Measurements from ENCODE around the gene CHKB.

The CHKB gene

DNA sequence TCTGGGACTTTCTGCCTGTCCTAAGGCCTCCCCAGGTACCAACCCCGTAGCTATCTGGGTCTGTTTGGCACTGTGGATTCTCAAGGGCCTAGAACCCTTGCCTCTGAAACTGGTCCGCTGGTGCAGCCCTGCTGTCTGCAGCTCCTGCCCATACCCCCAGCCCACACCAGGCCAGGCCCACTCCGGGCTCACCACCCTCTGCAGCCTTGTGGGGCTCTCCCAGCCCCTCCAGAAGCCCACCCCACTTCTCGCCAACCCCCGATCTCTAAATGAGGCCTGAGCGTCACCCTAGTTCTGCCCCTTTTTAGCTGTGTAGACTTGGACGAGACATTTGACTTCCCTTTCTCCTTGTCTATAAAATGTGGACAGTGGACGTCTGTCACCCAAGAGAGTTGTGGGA, 32.3 kb downstream of the CHKB start:
- no peaks in the 10 kb centered on the region for H3K4me1 ChIP-seq (ENCODE audit: insufficient read depth, insufficient read length)
- no peaks in the 10 kb centered on the region for H3K27me3 ChIP-seq (ENCODE audit: insufficient read depth, insufficient read length)
- no peak for DNase-seq (ENCODE audit: low read depth, low spot score)
- H3K4me3 ChIP-seq (ENCODE audit: insufficient read length, low read depth): no peak overlapping the region
- no peak overlapping the region for H3K9ac ChIP-seq (ENCODE audit: insufficient read length, low read depth)
- no peaks in the 10 kb centered on the region for H3K9me3 ChIP-seq (ENCODE audit: insufficient read depth, low read length)
- no peaks in the 10 kb centered on the region for H3K36me3 ChIP-seq (ENCODE audit: insufficient read depth, insufficient read length, low read length)
- TF ChIP-seq SUZ12 (IDR thresholded peaks at IDR 0.05; ENCODE audit: extremely low read depth, insufficient read depth, insufficient read length): no peak
- TF ChIP-seq ZNF274 (IDR thresholded peaks at IDR 0.05; ENCODE audit: low read depth, low read length): no peak
- no peak for TF ChIP-seq YY1 (IDR thresholded peaks at IDR 0.05; ENCODE audit: insufficient read depth, insufficient read length)

DNA sequence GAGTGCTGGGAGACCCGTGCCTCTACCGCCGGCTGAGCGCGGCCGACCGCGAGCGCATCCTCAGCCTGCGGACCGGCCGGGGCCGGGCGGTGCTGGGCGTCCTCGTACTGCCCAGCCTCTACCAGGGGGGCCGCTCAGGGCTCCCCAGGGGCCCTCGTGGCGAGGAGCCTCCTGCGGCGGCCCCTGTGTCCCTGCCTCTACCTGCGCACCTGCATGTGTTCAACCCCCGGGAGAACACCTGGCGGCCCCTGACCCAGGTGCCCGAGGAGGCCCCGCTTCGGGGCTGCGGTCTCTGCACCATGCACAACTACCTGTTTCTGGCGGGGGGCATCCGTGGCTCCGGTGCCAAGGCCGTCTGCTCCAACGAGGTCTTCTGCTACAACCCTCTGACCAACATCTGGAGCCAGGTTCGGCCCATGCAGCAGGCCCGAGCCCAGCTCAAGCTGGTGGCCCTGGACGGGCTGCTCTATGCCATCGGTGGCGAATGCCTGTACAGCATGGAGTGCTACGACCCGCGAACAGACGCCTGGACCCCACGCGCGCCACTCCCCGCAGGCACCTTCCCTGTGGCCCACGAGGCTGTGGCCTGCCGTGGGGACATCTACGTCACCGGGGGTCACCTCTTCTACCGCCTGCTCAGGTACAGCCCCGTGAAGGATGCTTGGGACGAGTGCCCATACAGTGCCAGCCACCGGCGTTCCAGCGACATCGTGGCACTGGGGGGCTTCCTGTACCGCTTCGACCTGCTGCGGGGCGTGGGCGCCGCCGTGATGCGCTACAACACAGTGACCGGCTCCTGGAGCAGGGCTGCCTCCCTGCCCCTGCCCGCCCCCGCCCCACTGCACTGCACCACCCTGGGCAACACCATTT, 33.5 kb downstream of the CHKB start:
- Histone ChIP-seq H3K9ac (ENCODE audit: insufficient read length, low read depth) (no peak overlapping the region), H3K27me3 (ENCODE audit: insufficient read depth, insufficient read length) (peaks cover 11% of the 10 kb centered on the region), H3K4me3 (ENCODE audit: insufficient read length, low read depth) (no peak overlapping the region), H3K36me3 (ENCODE audit: insufficient read depth, insufficient read length, low read length) (no peaks in the 10 kb centered on the region), H3K9me3 (ENCODE audit: insufficient read depth, low read length) (no peaks in the 10 kb centered on the region), H3K4me1 (ENCODE audit: insufficient read depth, insufficient read length) (no peaks in the 10 kb centered on the region)
- TF ChIP-seq YY1 (IDR thresholded peaks at IDR 0.05; ENCODE audit: insufficient read depth, insufficient read length) (no peak), ZNF274 (IDR thresholded peaks at IDR 0.05; ENCODE audit: low read depth, low read length) (no peak), SUZ12 (IDR thresholded peaks at IDR 0.05; ENCODE audit: extremely low read depth, insufficient read depth, insufficient read length) (no peak)
- no peak for DNase-seq (ENCODE audit: low read depth, low spot score)

GRCh38 chr22:50548040-50548920, 34.4 kb downstream of the CHKB start:
- Histone ChIP-seq H3K4me3 (ENCODE audit: insufficient read length, low read depth) (no peak overlapping the region), H3K4me1 (ENCODE audit: insufficient read depth, insufficient read length) (no peaks in the 10 kb centered on the region), H3K9ac (ENCODE audit: insufficient read length, low read depth) (no peak overlapping the region), H3K9me3 (ENCODE audit: insufficient read depth, low read length) (no peaks in the 10 kb centered on the region), H3K27me3 (ENCODE audit: insufficient read depth, insufficient read length) (peaks cover 11% of the 10 kb centered on the region), H3K36me3 (ENCODE audit: insufficient read depth, insufficient read length, low read length) (no peaks in the 10 kb centered on the region)
- DNase-seq (ENCODE audit: low read depth, low spot score): no peak
- TF ChIP-seq SUZ12 (IDR thresholded peaks at IDR 0.05; ENCODE audit: extremely low read depth, insufficient read depth, insufficient read length) (no peak), ZNF274 (IDR thresholded peaks at IDR 0.05; ENCODE audit: low read depth, low read length) (no peak)

DNA sequence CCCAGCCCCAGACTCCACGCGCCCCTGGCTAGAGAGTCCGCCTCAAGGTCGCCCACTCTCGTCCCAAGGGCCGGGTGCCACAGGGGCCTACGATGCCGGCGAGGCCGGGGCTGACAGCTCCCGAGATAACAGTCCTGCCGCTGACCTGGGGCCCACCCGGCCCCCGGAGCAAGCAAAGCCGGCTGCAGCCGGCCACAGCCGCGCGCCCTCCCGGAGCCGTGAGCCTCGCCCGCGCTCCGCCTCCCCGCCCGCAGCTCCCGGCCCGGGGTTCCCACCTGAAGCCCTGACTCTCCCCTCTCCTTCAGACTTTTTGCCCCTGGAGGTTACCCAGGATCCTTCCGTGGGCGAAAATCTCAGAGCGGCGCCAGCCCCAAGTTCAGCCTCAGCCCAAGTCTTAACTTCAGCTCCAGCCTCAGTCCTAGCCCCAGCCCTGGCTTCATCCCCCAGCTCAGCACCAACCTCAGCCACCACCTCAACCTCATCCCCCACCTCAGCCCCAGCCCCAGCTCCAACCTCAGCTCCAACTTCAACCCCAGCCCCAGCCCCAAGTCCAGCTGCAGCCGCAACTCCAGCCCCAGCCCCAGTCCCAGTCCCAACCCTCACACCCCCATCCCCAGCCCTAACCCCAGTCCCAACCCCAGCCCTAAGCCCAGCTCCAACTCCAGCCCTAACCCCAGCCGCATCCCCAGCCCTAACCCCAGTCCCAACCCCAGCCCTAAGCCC, 35.2 kb downstream of the CHKB start:
- no peak for DNase-seq (ENCODE audit: low read depth, low spot score)
- no peak overlapping the region for H3K4me3 ChIP-seq (ENCODE audit: insufficient read length, low read depth)
- H3K9ac ChIP-seq (ENCODE audit: insufficient read length, low read depth): no peak overlapping the region
- no peaks in the 10 kb centered on the region for H3K4me1 ChIP-seq (ENCODE audit: insufficient read depth, insufficient read length)
- TF ChIP-seq SUZ12 (IDR thresholded peaks at IDR 0.05; ENCODE audit: extremely low read depth, insufficient read depth, insufficient read length): no peak
- no peak for TF ChIP-seq YY1 (IDR thresholded peaks at IDR 0.05; ENCODE audit: insufficient read depth, insufficient read length)
- H3K9me3 ChIP-seq (ENCODE audit: insufficient read depth, low read length): no peaks in the 10 kb centered on the region
- H3K36me3 ChIP-seq (ENCODE audit: insufficient read depth, insufficient read length, low read length): no peaks in the 10 kb centered on the region
- peaks cover 11% of the 10 kb centered on the region for H3K27me3 ChIP-seq (ENCODE audit: insufficient read depth, insufficient read length)

- TF ChIP-seq YY1 (IDR thresholded peaks at IDR 0.05; ENCODE audit: insufficient read depth, insufficient read length) (no peak), SUZ12 (IDR thresholded peaks at IDR 0.05; ENCODE audit: extremely low read depth, insufficient read depth, insufficient read length) (no peak), ZNF274 (IDR thresholded peaks at IDR 0.05; ENCODE audit: low read depth, low read length) (no peak)
- peaks cover 11% of the 10 kb centered on the region for H3K27me3 ChIP-seq (ENCODE audit: insufficient read depth, insufficient read length)
- DNase-seq (ENCODE audit: low read depth, low spot score): no peak
- no peaks in the 10 kb centered on the region for H3K9me3 ChIP-seq (ENCODE audit: insufficient read depth, low read length)
- no peak overlapping the region for H3K4me3 ChIP-seq (ENCODE audit: insufficient read length, low read depth)
- no peaks in the 10 kb centered on the region for H3K36me3 ChIP-seq (ENCODE audit: insufficient read depth, insufficient read length, low read length)
- no peaks in the 10 kb centered on the region for H3K4me1 ChIP-seq (ENCODE audit: insufficient read depth, insufficient read length)
- H3K9ac ChIP-seq (ENCODE audit: insufficient read length, low read depth): no peak overlapping the region
Observed at GRCh38 chr22:50546326-50547262, 36.1 kb downstream of the CHKB start.

DNA sequence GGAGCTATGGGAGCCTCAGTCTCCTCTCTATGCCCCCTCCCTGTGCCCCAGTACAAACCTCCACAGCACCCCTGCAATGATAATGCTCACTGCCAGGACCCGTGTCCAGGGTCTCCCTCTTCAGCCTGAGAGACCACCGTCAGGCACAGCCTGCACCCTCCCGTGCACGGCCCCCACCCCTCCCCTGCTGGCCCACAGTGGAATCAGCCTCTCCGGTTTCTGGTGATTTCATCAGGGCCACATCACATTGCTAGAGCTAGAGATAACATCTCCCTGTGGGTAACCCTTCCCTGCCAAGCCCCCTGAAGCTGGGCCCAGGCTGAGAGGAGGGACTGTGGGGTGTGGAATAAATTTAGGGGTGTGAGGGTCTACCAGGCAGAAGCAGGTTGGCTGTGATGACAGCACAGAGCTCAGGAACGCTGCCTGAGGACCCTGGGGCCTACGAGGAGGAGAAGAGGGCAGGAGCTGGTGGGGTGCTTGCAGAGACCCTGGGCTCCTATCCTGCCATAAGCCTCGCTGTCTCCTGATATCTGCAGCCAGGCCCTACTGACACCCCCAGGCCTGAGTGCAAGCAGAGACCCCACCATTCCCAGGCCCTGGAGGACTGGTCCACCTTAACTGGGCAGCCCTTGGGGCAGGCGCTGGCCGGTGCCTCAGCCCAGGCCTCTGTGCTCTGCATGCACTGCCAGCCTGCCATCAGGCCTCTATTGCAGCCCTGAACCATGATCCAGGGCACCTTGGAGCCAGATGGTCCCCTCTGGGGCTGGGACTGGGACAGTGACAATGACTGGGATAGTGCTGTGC, 36.9 kb downstream of the CHKB start, which contains the start of gene KLHDC7B:
Gene KLHDC7B (plus strand): TSS at position 378 of the 804 bp plus-strand sequence. CDS start 345 bp downstream, at position 723.
- no peaks in the 10 kb centered on the region for H3K9me3 ChIP-seq (ENCODE audit: insufficient read depth, low read length)
- H3K9ac ChIP-seq (ENCODE audit: insufficient read length, low read depth): no peak within 1 kb of the TSS
- no peak within 1 kb of the TSS for H3K4me3 ChIP-seq (ENCODE audit: insufficient read length, low read depth)

More for the DNA sequence above, 36.9 kb downstream of the CHKB start, which contains the start of gene KLHDC7B:
- no peaks in the 10 kb centered on the region for H3K36me3 ChIP-seq (ENCODE audit: insufficient read depth, insufficient read length, low read length)
- no peak for DNase-seq (ENCODE audit: low read depth, low spot score)
- H3K27me3 ChIP-seq (ENCODE audit: insufficient read depth, insufficient read length): peaks cover 11% of the 10 kb centered on the region
- no peaks in the 10 kb centered on the region for H3K4me1 ChIP-seq (ENCODE audit: insufficient read depth, insufficient read length)
- TF ChIP-seq ZNF274 (IDR thresholded peaks at IDR 0.05; ENCODE audit: low read depth, low read length) (no peak), YY1 (IDR thresholded peaks at IDR 0.05; ENCODE audit: insufficient read depth, insufficient read length) (no peak), SUZ12 (IDR thresholded peaks at IDR 0.05; ENCODE audit: extremely low read depth, insufficient read depth, insufficient read length) (no peak)
